HG02763 (cell line): ENCODE results near the gene KCNMB1.

Experiments
- ATAC-seq: cut with Tn5 transposase; IDR thresholded peaks from one replicate; pipeline ENCODE4 v1.9.1; 2021; ENCODE audit warnings: mild to moderate bottlenecking, moderate library complexity; ENCODE audit not compliant: unreplicated experiment

Gene KCNMB1

DNA sequence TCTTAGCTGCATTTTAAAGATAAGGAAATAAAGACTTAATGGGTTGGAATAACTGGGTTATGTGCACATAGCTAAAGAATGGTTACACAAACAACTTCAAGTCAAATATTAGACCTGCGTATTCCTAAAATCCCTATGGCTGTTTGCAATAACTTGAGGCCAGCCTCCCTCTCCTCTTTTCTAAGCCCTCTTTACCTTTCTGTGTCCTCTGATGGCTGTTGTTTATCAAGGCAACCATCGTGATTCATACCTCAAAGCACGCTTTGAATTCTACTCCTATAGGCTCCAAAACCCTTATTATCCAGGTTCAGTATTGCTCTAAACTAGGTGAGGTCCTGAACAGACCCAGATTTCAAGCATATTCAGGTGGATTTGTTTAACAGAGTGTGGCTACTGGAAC lies 46.0 kb downstream of the KCNMB1 start:
- ATAC-seq, result no peak

DNA sequence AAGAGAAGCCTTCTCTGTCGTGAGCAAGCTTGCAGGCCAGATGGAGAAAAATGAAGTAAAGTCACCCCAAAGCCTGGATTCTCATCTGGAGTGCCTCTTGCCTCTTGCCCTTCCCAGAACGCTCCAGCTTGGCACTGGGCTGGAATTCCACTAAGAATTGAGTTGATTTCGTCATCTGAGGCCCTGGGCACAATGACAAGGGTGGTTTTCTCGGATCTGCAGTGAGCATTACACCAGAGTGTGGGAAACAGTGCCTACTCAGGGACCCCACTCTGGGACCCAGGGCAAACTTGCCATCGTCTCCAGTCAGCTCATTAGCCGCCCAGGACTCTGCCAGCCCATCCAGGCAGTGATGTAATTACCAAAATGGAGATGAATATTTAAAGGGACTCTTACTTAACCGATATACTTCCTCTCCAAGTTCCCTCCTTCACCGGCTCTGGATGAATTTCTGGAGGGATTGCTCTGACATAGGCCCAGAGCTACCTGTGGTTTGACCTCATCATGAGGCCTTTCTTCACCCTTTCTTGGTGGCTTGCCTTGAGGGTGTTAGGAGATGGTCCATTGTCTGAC lies 46.9 kb downstream of the KCNMB1 start:
- ATAC-seq, result no peak

DNA sequence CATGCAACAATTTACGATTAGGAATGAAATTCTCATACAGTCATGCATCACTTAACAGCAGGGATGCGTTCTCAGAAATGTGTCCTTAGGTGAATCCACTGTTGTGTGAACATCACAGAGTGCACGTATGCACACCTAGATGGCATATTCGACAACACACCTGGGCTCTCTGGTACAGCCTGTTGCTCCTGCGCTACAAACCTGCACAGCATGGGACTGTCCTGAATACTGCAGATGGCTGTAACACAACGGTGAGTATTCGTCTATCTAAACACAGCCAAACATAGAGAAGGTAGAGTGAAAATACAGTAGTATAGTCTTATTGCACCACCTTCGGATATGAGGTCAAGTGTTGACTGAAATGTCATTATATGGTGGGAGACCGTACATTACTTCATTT lies 47.6 kb downstream of the KCNMB1 start:
- no peak for ATAC-seq

DNA sequence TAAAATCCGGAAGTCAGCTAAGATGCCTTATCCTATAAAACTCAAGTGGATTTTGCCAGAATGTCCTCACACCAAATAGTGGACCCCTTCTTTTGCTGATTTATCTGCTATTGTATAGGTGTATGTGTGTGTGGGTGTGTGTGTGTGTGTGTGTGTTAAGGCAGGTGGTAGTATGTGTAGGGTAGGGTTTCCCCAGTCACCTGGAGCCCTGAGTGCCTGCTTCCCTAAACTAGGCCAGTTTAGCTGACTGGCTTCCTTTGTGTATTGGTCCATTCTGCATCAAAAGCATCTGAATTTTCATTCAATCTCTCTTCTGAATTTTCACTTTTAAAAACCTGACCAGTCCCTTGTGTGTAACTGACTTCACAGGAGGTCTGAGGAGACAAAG lies 49.4 kb downstream of the KCNMB1 start:
- ATAC-seq, result no peak

DNA sequence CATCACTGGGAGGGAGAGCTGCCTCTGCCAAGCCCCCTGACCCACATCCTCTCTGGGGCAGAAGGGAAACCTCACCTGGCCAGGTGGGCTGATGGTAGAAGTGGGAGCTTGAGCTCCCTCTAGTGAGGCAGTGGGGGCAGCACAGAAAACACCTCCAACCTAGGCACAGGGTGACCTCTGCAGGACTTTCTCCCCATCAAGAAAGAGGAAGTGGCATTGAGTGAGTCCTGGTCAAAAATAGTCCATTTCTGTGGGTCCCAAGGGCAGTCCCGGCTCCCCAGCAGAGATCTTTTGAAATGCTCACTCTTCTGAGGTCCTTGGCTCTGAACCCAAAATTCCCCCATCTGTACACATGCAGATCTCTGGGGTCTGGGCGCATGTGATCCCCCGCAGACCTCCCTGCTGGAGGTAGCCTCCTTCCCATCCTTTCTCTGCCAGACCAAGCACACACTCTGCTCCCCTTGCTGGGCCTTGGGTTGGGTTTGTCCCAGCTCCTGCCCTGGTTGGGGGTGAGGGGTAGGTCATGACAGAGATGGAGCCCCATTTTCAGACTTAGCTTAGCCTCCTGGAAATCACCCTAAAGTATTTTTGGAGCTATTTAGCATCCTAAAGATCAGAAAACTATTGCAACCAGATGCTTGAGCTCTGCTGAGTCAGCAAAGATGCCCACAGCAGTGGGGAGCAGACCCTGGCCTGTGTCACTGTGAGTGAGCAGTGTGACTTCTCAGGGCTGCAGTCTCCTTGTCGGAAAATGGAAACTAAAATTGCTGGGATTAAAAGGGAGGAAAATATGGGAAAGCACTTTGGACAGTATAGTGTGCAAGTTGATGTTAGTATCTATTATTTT lies 50.0 kb downstream of the KCNMB1 start:
- peak; percentile 79 for ATAC-seq

DNA sequence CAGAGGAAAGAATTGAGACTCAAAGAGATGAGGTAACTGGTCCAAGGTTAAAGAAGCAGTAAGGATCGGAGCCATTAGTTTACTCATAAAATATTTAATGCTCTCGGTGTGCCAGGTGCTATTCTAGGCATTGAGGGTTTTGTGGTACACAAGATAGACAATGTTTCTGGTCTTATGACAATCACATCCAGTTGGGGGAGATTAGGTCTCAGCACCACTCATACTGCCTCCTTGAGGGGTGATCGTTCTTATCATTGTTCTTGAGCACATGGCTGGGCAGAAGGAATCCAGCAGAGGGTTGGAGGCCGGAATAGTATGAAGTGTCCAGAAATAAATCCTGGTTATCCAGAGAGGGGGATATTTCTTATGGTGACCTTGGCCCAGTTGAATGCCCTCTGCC lies 50.9 kb downstream of the KCNMB1 start:
- no peak for ATAC-seq

DNA sequence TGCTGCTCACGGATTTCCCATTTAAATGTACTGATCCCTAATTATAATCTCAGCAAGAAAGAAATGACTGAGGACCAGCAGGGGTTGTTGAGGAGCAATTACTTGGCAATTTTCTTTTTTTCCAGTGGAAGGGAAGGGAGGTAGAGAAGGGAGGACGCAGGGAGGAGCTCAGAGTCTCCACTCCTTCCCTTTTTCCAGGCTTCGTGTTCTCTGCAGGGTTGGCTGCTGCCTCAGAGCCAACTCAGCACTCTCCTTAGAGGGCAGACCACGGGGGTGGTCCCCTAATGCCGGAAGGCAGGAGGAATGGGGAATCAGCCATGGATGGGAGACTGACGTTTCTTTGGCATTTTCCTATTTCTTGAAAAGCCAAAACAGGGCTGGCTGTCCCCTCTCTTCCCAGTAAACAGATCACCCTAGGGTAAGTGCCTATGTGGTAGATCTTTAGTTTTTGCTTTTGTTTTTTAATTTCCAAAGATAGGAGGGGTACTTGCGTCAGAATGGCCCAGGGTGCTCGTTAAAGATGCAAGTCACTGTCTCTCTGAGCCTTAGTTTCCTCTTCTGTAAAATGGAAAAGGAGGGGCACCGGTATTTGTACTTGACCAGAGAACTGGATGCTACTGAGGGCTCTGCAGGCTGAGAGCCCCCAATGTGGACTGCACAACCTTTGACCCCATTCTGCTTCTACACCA lies 52.0 kb downstream of the KCNMB1 start:
- no peak for ATAC-seq

DNA sequence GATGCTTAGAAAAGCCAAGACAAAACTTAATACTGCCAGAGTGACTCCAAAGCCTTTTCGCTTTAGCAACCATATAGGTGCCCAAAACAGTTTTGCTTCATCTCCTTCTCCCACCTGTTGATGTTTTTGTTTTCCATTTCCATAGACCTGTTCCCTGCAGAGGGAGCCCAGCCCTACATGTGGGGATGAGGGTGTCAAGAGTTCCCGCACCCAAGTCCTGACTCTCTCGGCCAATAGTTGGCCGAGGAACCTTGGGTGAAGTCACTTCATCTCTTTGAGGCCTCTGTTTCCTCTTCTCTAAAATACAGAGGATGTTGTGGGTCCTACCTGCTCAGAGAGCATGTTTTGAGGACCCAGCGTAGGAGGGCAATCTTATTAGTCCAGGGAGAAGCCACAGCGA lies 53.1 kb downstream of the KCNMB1 start:
- ATAC-seq, result no peak

DNA sequence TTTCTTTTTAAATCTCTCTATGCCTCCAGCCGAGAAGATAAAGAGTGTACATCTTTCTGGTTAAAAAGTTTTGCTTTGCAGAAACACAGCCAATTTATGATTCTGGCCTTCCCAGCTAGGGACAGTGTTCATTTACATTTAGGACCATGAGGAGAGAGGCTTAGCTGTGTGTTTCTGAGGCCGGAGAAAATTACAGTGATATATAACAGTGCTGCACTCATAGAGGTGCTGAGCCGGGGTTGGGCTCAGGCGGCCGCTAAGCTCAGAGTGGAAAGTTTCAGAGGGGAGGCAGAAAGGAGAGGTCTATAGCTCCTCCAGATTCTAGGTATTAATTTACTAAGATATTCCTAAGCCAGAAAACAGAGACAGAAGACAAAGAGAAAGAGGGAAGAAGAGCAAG lies 54.5 kb downstream of the KCNMB1 start:
- no peak for ATAC-seq

DNA sequence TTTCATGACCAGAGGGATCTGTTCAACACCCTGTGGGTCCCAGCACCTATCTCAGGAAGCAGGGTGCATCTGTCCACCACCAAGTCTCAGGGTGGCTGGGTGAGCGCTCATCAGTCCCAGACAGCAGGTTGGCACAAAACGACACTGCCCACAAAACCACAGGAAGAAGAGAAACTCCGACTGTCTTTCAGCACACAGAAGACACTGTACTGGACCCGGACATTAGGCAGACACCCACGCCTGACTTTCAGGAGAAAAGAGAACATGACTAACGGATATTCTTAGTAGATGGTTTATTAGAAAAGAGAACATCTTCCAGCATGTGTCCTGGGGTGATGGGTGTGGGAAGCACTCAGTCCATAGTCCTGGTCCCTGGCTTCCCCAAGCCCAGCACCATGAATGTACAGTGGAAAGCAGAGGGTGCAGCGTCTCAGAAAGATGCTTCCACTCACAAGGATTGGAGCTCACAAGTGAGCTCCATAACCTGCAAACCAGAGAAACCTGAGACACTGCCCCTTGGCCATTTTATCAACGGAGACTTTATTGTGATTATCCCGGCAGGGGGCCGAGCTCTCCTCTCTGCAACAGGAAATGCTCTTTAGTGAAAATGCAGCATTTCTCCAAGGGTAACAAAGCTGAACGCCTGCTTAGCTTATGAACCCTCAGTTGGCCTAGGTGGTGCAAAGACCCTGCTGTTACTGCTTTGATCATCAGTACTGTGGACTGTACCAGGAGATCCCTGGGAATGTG lies 55.8 kb downstream of the KCNMB1 start:
- peak; percentile 50 for ATAC-seq

DNA sequence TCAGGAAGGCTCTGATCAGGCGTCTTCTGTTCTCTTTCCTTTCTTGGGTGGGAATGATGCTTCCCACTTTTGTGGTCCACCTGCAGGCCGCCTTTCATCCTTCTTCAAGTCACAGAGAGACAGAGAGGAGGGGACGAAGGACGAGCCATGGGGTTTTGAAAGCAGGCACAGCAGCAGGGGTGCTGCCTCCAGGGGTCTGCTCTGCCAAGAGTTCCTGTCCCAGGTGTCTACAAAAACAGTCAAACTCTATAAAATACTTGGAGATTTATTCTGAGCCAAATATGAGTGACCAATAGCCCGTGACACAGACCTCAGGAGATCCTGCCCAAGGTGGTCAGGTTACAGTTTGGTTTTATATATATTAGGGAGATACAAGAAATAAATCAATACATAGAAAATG lies 57.1 kb downstream of the KCNMB1 start:
- no peak for ATAC-seq

DNA sequence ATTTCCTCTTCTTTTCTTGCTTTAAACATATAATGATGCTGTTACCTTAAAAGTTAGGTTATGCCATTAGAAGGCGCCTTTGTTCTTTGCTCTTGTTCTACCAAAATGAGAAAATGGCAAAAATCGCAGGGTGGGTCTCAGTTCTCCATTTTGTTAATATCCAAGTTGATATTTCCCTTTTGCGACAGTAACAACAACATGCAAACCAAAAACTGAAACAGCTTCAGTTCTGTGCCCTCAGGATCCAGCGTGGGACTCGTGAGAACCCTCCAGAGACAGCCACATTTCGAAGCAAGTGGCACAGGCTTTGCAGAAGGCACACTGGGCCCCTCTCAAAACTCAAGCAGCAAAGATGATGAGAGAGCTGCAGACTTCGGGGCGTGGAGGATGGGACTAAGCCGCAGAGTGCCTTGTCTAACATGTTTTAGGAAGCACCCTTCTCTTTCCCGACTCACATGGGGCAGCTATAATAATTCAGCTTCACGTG lies 58.6 kb downstream of the KCNMB1 start:
- no peak for ATAC-seq

DNA sequence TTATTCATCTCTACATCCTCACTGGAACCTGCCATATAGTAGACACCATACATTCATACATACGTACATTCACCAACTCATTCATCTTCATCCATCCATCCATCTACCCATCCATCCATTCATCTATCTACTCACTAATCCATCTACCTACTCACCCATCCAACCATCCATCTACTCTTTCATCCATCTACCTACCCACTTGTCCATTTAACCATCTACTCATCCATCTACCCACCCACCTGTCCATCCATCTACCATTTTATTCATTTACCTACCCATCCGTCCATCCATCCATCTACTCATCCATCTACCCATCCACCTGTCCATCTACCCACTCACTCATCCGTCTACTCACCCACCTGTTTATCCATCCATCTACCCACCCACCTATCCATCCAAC lies 59.6 kb downstream of the KCNMB1 start:
- ATAC-seq, result no peak

DNA sequence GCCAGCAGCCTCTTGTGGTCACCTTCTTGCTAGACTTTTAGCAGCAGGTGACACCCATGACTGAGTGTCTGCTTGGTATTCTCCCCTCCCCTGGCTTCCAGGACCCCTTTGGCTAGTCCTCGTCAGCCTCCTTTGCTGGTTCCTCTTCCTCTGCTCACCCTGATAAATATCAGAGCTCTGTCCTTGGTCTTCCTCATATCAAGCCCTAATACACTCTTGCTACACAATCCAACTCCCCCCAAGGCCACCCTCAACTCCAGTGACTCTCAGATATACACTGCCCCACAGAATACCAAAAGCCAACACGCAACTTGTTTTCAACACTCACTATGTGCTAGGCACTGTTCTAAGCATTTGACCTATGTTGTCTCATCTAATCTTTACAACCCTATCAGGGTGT lies 61.3 kb downstream of the KCNMB1 start:
- no peak for ATAC-seq

DNA sequence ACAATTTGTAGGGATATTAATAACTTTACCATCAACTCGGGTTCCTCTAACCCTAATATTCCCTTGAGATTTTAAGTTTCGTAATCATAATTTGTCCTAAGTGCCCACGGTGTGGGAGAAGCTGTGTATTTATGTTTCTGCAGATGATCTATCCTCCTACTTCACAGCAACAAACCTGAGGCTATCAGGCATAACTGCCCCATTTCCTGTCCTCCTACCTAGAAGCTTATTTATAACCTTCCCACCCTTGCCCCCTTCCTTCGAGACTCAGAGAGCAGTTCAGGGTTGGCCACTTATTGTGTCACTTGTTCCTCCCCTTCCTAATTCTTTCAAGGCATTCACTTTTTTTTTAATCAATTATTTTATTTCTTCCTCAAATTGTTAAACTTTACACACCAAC lies 62.0 kb downstream of the KCNMB1 start:
- ATAC-seq, result no peak
